ENCODE results near the gene NME7. TPM values are rescaled to one million over a fixed set of nuclear protein-coding genes. Genes with fewer than 3 reads are reported as not detected.

NME7 gene
- total RNA-seq, 1 experiment from 2014 or later = 13.2 TPM

GRCh38 chr1:169235568-169235967, 132.0 kb downstream of the NME7 start:
- WGBS (ENCODE audit: extremely low coverage, insufficient read length, low lambda C conversion rate) = no CpG with 5 or more reads among the region's 2 CpGs
- H3K18ac ChIP-seq (ENCODE audit: insufficient read length, low read depth, low read length) = no peak overlapping the region
- no peaks in the 10 kb centered on the region for H3K27me3 Mint-ChIP-seq (ENCODE audit: low read depth)
- no peak overlapping the region for H4K91ac ChIP-seq (ENCODE audit: insufficient read length, low read depth, low read length)
- no peak overlapping the region for H3K4me2 ChIP-seq (ENCODE audit: insufficient read depth, insufficient read length, low read length)
- H3K23me2 ChIP-seq (ENCODE audit: insufficient read length, low read depth, low read length, poor library complexity, severe bottlenecking) = no peaks in the 10 kb centered on the region
- H3K4me1 Mint-ChIP-seq = no peaks in the 10 kb centered on the region
- H3K4me1 ChIP-seq (ENCODE audit: insufficient read depth, low read length) = no peaks in the 10 kb centered on the region
- H2AK5ac ChIP-seq (ENCODE audit: insufficient read length, low read length) = no peak overlapping the region
- H4K20me1 ChIP-seq (ENCODE audit: control insufficient read depth, insufficient read depth, insufficient read length) = no peaks in the 10 kb centered on the region
- no peak overlapping the region for H2BK20ac ChIP-seq (ENCODE audit: low read depth, low read length, poor library complexity, severe bottlenecking)
- H3K9me3 ChIP-seq (ENCODE audit: control insufficient read depth, low read depth, low read length) = no peaks in the 10 kb centered on the region
- no peak overlapping the region for H4K8ac ChIP-seq (replicated peaks; ENCODE audit: insufficient read length, low read depth, low read length)
- no peak overlapping the region for H2BK5ac ChIP-seq (ENCODE audit: insufficient read length, low read length)
- no peak overlapping the region for H3K9ac ChIP-seq (ENCODE audit: extremely low read depth, insufficient read length, low read length)
- H2BK12ac ChIP-seq (ENCODE audit: insufficient read length, low read depth, low read length) = no peak overlapping the region
- no peak overlapping the region for H4K5ac ChIP-seq (ENCODE audit: insufficient read length, low read depth, low read length)
- H2AFZ ChIP-seq (ENCODE audit: low read length) = no peak overlapping the region
- no peak overlapping the region for H3T11ph ChIP-seq (ENCODE audit: low read length)
- no peak for DNase-seq
- TF ChIP-seq, protein P1, sequence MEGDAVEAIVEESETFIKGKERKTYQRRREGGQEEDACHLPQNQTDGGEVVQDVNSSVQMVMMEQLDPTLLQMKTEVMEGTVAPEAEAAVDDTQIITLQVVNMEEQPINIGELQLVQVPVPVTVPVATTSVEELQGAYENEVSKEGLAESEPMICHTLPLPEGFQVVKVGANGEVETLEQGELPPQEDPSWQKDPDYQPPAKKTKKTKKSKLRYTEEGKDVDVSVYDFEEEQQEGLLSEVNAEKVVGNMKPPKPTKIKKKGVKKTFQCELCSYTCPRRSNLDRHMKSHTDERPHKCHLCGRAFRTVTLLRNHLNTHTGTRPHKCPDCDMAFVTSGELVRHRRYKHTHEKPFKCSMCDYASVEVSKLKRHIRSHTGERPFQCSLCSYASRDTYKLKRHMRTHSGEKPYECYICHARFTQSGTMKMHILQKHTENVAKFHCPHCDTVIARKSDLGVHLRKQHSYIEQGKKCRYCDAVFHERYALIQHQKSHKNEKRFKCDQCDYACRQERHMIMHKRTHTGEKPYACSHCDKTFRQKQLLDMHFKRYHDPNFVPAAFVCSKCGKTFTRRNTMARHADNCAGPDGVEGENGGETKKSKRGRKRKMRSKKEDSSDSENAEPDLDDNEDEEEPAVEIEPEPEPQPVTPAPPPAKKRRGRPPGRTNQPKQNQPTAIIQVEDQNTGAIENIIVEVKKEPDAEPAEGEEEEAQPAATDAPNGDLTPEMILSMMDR (conservative IDR thresholded peaks at IDR 0.05) = no peak
- H3K79me2 ChIP-seq (ENCODE audit: insufficient read depth, low read length) = no peaks in the 10 kb centered on the region
- H3K9me3 Mint-ChIP-seq = no peaks in the 10 kb centered on the region
- H2BK120ac ChIP-seq (ENCODE audit: low read depth, low read length, poor library complexity, severe bottlenecking) = no peak overlapping the region
- no peak overlapping the region for H3K23ac ChIP-seq (ENCODE audit: insufficient read length, low read depth, low read length)
- H3K27me3 ChIP-seq (ENCODE audit: insufficient read depth, low read length) = no peaks in the 10 kb centered on the region
- H3K4ac ChIP-seq (ENCODE audit: low read depth, low read length) = no peak overlapping the region
- H3K56ac ChIP-seq (ENCODE audit: insufficient read length, low read depth, low read length) = no peak overlapping the region
- no peaks in the 10 kb centered on the region for H3K79me1 ChIP-seq (ENCODE audit: insufficient read depth, low read depth, low read length, poor library complexity, severe bottlenecking)
- H3K27ac Mint-ChIP-seq = no peak overlapping the region
- H3K14ac ChIP-seq (ENCODE audit: insufficient read depth, low read length) = no peak overlapping the region
- no peak overlapping the region for H3K4me3 Mint-ChIP-seq
- H2BK15ac ChIP-seq (ENCODE audit: low read depth, low read length) = no peak overlapping the region
- H3K36me3 Mint-ChIP-seq (ENCODE audit: insufficient read depth in 1 of 3, low read depth in 3 of 3) = no peaks in the 10 kb centered on the region
- H3K27ac ChIP-seq (ENCODE audit: insufficient read length, low read depth, low read length) = no peak overlapping the region

Data from H9 (cell line).